MM.1S (cell line): ENCODE measurements around the gene ACKR3.

ENCODE experiments used
- CTCF ChIP-seq: fragments of 300-600 bp; sonication (generic); IDR thresholded peaks from 2 replicates; pipeline ENCODE4 v1.5.1; 2016; ENCODE audit warnings: antibody characterized with exemption, low read length, mixed read lengths
- EZH2phosphoT487 ChIP-seq: fragments of 300-600 bp; sonication (generic); IDR thresholded peaks from 2 replicates; pipeline ENCODE4 v1.6.1; 2018; ENCODE audit warnings: antibody characterized with exemption, low read length

DNA sequence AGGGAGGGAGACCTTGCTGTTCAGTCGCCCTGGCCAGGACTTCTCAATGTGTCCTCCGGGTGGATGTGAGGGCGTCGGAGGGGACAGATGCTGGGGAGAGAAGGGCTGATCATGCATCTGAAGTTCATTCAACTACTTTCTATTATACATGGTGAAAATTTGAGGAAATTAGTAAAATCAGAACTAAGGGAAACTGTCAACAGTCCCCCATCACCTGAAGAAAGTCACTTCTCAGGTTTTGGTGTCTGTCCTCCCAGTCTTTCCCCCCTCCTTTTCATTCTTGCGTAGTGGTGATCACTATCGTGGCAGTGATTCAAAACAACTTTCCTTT, 17.4 kb upstream of the ACKR3 start:
- TF ChIP-seq CTCF (no peak), EZH2phosphoT487 (no peak)
